ENCODE results near the gene RREB1.

Gene RREB1

DNA sequence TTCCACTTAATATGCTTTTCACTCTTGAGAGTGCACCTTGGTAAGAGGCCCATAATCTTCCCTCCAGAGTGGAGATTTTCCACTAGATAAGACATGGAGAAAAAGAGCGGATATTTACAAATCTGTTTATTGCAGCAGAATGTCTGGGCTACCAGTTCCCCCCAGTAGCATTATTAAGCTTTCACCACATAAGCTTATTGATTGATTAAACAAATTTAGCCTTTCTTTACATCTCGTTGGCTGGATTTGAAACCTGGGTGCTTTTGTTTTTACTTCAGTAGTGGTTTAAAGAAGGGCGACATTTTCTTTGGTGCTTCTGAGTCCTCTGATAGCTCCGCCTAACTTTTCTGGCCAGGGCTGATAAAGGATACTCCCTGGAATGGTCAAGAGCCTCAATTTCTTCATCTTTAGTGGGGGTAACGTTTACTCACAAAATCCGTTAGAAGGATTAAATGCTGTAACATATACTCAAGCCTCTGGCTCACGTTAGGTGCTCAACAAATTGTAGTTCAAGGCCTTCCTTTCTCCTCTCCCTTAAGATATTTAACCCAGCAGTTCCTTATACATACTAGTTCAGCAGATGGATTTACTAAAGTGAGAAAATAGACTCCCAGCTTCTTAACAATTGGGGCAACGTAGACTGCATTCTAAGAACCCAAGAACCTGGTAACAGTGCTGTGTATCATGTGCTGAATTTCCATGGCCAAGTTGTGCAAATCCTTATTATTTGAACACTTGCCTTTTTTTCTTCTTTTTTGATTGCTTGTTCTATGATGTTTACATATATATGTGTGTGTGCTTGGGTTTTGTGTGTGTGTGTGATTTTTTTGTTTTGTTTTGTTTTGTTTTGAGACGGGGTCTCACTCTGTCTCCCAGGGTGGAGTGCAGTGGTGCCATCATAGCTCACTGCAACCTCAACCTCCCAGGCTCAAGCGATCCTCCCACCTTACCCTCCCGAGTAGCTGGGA is 91.4 kb downstream of the RREB1 start:
- no peak for DNase-seq

DNA sequence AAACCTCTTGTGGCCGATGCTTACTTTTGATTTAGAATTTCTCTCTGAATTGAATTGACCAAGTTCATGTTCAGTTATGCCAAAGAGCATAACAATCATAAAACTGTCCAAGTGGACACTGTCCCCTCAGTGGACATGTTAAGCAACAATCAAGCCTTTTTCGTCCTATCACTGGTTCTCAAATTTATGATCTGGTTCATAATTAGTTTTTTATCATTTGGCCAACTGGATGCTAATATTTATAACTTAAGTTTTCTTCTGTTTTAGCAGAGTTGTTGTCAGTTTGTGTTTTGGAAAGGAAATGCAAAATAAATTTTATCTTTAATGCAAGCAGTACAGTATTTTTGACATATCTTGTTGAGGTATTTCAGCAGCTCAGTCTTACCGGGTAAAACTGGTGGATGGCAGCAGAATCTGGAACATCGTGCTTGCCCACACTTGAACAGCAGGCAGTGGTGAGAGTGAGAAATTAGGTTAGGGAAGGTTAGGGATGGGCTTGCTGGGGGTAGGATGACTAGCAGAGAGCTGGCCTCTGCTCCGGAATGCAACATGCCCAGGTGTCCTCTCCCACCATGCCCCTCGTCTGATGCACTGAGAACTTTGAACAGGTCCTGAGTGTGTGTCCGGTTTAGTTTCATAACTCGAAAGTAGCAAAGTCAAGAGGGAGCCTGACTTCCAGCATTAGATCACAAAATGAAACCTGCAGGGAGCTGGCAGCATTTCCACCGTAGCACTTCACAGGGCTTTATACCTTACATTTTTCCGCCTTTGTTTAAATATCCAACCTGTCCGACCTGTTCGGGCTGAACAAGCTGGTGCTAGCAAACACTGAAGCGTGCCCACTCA is 93.1 kb downstream of the RREB1 start:
- no peak for DNase-seq

DNA sequence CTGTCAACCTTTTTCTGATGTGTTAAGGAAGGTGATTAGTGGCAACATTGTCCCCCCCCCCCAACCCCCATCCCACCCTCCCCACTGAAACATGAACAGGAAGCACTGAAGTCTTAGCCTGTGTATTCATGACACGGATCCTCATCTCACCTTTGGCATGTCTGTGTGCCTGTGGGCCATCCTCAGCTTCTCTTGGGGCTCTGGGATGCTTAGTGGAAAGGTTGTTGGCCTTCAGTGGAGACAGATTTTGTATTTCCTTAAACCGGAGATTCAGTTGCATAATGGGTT is 93.6 kb downstream of the RREB1 start:
- no peak for DNase-seq

DNA sequence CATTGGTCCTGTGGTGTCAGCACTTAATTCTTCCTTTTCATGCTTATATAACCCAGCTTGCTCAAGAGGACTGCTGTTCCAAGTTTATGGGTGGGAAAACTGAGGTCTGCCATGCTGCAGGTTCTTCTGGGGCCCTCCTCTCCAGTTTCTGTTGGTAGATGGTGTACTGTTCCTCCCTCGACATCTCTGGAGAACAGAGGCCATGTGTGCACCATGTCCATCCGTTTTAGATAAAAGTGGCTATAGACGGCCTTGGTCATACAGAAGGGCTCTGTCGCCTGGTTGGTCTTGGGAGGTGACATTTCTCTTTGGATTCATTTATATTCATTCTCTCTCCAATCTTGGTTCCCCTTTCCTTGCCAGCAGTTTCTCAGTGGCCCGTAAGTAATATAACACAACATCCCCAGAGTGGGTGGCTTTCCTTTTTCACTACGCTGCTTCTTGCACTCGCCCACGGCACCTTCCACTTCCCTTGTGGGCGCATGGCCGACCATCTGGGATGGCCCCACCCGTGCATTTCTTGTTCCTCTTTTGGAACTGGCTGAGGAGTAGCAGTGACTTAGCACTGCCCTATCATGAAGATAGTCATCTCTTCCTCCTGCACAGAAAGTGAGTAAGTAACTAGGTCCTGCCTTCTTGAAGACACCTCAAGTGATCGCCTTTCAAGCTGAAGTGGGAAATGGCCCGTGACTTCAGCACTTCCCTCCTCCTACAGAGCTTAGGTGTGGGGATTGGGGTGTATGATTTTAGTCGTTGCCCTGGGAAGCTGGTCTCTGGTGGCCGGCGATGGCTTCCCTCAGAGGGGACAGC is 94.2 kb downstream of the RREB1 start:
- no peak for DNase-seq

DNA sequence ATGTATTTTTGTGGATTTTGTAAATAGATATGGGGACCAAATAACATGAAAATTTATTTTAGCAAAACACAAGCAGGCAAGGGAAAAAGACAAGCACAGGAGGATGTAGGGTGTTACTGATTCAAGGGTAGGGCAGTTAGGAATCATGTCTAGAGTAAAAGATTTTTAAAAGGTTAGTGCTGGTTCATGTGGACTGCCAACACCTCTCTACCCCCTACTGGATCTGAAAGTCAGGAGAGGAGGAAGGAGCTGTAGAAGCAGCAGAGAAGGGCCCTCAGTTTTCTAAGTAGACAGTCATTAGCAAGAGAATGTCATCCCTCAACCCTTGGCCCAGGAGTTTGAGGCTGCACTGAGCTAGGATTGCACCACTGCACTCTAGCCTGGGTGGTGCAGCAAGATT is 95.2 kb downstream of the RREB1 start:
- no peak for DNase-seq

DNA sequence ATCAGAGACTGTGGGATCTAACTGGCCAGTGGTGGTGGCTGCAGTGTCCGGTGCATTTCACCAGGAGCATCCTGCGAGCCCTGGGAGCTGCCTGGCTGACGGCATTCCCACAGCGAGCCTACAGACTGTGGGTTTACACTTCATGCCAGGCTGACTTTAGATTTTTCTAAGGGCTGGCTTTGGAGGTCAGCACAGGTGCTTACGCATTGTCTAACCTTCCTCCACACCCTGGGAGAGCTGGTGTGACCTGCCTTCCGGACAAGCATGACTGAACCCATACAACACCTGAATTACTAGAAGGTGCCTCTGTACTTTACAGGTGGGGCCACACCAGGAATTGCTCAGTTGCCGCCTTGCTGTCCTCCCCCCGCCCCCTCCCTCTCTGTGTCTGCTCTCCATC is 96.2 kb downstream of the RREB1 start:
- no peak for DNase-seq

DNA sequence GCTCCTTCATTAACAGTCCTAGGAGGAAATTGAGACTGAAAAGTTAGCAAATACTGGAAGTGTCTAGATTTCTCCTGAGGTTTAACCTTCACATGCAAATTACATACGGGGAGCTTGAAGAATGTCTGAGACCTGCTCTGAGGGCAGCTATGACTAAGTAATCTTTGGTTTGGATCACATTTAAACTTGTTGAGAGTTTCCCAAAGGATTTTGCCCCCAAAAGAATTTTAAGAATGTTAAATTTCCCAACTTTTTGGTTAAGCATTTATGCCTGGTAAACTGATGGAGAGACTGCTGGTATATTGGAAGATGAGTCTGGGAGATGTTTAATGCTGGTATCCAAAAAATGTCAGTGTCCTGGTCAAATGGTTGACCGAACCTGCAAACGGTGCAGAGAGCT is 97.0 kb downstream of the RREB1 start:
- no peak for DNase-seq

DNA sequence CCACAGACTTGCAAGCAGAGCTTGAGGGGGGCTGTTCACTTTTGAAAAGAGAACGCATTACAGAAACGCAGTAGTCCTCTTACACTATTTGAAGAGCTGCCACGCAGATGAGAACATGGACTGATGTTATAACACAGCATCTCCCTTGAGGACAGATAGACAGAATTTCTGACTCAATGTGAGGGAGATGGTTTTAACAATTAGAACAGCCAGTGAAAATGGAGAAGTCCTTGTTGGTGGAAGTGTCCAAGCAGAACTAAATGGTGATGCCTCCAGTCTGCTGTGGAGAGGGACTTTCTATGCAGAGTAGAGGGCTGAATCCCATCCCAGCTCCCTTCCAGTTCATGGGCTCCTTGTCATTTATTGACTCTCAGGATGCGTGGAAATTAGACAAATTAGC is 100.0 kb downstream of the RREB1 start:
- DNase-seq, result no peak

DNA sequence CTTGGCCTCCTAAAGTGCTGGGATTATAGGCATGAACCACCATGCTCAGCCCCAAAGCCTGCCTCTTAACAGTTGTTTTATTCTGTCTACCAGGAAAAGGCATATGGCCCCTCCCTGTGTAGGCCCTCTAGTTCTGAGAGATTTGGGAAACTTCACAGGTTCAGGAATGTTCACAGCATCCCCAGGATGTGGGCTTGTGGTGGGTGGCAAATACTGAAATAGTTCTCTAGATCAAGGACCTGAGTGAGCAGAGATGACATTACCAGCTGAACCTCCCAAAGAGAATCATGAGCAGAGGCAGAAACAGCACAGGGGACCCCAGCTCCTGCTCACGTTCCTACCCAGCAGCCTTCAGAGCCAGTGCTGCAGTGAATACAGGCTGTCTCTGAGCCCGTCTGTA is 105.7 kb downstream of the RREB1 start:
- no peak for DNase-seq

DNA sequence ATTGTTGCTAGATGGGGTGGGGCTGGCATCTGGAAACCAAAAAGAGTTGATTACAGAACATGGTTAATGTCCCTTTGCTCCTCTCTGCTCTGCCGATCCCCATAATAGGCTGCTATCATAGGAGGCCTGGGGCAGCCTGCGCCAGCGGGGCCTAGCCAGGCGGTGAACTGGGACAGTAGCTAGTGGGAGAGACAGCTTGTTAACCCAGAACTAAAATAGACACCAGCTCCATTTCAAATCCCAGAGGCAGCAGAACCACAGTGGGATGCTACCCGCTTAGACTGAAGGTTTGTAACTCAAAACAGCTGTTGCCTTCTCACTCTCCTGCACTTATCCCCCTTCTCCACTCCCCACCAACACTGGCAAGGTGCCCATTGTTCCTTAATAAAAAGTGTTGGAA is 106.7 kb downstream of the RREB1 start:
- DNase-seq, result no peak

DNA sequence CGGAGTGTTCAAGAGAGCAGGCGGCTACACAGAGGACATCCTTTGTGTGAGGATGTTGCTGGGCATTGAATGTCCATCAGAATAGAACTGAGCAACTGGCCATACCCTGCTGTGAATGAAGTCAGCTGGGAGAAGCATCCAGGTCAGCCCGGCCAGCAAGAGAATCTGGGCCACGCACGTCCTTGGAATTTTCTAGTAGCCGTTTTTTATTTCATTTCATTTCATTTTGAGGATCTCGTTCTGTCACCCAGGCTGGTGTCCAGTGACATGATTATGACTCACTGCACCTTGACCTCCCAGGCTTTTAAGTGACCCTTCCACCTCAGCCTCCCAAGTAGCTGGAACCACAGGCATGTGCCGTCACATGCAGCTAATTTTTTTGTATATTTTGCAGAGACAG is 107.4 kb downstream of the RREB1 start:
- DNase-seq, result no peak

DNA sequence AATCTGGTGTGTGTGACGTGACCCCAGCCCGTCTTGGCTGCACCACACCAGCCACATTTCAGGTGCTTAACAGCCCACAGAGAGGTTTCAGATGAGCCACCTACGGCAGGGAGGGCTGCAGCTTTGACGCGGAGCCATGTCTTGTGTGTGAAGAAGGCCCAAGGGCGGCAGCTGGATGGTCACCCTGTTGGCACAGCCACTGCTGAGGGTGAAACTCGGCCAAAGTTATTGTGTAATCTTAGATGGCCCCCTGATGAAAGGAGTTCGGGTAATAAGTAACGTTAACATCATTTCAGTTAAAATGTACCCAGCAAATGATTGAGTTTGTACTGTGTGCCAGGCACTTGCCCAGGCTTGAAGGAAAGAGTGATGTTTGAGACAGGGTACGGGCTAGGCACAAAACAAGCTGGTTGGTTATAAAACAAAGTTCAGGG is 108.1 kb downstream of the RREB1 start:
- DNase-seq, result no peak

DNA sequence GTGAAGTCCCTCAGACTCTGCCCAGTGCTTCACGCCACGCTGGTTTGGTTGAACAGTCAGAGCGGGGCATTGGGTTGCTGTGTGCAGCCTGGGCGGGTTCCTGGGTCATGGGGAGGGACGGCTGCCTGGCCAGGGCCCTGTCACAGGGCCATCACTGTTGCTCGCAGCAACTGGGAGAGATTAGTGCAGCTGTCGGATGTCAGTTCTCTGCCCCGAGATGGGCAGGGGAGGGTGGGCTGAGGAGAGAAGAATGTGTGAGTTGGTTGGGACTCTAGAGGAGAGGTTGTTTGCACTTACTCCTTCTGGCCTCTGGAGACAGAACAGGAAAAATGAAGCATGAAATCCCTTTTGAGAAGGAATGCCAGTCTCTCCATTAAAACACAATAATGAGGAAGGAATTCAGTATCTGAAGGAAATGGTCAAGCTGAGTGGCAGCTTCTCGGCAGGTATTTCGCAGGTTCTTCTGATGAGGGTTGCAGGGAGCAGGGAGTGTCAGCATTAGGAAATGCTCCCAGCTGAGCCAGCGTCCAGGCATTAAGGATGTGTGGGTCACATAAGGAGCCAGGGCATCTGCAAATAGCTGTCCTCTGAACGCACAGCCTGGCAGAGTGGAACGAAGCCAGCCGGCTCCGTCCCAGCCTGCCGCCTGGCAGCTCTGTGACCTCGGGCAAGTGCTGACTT is 109.3 kb downstream of the RREB1 start:
- no peak for DNase-seq

DNA sequence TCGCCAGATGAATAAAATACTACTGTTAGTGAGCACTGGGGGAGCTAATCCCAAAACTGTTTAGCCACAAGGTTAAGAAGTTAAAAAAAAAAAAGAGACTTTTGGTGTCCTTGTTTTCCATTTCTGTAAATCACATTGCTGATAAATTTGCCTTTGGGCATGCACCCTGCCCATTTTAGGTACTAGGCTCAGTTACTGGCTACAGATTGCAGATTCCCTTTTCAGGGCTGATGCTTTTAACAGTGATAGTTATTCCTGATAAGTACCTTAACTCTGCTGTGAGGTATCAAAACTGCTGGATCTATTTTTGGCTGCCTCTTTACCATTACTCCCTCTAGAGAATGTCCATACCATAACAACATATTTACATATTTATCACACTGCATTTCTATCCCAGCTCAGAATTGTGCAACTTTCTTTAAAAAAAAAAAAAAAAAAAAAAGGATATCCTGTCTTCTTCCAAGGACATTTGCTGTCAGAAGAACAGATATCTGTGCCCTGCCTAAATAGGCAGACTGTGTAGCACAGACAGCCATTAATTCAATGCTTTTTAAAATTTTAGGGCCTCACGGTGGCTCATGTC is 110.7 kb downstream of the RREB1 start:
- DNase-seq, result no peak

DNA sequence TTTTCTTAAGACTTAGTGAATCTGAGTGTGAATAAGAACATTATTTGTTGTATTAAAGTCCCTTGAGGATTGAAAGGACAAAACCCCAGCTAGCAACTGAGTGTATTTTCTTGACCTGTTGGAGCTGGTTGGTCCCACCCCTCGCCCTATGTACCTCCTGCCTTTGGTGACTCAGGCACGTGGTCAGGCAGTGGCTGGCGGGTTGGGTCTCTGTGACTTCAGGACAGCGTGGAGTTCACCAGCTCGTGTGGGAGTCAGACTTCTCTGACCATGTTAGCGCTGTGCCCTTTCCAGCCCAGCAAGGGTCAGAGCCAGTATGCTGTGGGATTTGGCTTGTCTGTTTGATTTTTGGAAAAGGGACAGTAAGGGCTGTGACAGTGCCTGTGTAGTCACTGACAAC is 111.5 kb downstream of the RREB1 start:
- no peak for DNase-seq

DNA sequence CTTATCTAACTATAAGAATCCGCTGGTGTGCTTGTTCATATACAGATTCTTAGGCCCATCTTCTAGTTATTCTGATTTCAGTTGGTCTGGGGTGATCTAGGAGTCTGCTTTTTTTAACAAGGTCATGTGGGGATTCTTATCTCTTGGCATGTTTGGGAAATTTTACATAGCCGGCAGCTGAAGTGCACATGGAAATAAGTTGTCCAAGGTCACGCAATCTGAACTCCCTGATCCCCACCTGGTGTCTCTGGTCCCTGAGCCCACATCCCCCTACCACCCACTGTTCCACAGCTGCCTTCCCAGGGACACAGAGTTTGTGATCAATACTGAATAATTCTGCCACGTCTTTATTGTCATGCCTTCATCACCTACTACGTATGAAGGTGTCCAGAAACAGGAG is 114.4 kb downstream of the RREB1 start:
- no peak for DNase-seq

DNA sequence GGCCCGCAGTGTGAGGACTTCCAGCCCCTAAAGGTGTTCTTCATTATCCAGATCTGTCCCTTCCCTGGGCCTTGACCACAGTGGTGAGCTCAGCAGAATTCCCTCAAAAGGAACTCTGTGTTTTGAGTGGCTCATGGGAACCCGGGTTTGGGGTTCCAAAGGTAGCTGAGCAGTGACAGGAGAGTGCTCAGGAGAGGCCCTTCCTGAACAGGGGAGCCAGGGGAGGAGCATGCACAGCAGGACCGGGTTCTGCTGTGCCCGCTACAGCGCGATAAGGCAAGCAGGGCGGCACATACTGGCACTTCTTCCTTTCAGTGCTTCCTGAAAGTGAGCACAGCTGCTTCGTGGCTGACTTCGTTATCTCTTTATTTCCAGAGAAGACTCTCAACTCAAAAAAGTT is 117.0 kb downstream of the RREB1 start:
- no peak for DNase-seq

DNA sequence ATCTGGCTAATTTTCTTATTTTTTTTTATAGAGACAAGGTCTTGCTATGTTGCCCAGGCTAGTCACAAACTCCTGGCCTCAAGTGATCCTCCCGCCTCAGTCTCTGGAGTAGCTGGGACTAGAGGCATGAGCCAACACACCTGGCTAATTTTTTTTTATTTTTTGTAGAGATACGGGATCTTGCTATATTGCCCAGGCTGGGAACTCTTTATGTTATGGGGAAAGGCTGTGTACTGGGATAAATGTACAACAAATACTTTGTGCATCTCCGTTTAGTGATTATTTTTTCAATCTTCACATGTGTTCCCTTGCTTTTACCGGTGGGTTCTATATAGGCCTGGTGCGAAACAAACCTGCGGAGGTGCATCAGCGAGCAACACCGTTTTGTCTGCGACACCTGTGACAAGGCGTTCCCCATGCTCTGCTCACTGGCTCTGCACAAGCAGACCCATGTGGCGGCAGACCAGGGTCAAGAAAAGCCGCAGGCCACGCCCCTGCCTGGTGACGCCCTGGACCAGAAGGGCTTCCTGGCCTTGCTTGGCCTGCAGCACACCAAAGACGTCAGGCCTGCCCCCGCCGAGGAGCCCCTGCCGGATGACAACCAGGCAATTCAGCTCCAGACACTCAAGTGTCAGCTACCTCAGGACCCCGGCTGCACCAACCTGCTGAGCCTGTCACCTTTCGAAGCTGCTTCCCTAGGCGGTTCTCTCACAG is 121.1 kb downstream of the RREB1 start:
- DNase-seq, result no peak

DNA sequence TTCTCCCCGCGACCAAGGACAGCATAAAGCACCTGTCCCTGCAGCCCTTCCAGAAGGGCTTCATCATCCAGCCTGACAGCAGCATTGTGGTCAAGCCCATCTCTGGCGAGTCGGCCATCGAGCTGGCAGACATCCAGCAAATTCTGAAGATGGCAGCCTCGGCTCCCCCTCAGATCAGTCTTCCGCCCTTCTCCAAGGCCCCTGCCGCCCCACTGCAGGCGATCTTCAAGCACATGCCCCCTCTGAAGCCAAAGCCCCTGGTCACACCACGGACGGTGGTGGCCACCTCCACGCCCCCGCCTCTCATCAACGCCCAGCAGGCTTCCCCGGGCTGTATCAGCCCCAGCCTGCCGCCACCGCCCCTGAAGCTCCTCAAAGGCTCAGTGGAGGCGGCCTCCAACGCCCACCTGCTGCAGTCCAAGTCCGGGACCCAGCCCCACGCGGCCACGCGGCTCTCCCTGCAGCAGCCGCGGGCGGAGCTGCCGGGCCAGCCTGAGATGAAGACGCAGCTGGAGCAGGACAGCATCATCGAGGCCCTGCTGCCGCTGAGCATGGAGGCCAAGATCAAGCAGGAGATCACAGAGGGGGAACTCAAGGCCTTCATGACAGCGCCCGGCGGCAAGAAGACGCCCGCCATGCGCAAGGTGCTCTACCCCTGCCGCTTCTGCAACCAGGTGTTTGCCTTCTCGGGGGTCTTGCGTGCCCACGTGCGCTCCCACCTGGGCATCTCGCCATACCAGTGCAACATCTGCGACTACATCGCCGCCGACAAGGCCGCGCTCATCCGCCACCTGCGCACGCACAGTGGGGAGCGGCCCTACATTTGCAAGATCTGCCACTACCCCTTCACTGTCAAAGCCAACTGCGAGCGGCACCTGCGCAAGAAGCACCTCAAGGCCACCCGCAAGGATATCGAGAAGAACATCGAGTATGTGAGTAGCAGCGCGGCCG is 121.9 kb downstream of the RREB1 start:
- DNase-seq, result no peak

DNA sequence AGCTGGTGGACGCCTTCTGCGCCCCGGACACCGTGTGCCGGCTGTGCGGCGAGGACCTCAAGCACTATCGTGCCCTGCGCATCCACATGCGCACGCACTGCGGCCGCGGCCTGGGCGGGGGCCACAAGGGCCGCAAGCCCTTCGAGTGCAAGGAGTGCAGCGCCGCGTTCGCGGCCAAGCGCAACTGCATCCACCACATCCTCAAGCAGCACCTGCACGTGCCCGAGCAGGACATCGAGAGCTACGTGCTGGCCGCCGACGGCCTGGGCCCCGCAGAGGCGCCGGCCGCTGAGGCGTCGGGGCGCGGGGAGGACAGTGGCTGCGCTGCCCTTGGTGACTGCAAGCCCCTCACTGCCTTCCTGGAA is 122.5 kb downstream of the RREB1 start:
- DNase-seq, result no peak
